ENCODE measurements around the gene PGA4.

Gene PGA4

GRCh38 chr11:61273178-61274078, 51.3 kb downstream of the PGA4 start:
- no peak overlapping the region for H3K27ac ChIP-seq
- DNase-seq (ENCODE audit: low read depth, low spot score): no peak

DNA sequence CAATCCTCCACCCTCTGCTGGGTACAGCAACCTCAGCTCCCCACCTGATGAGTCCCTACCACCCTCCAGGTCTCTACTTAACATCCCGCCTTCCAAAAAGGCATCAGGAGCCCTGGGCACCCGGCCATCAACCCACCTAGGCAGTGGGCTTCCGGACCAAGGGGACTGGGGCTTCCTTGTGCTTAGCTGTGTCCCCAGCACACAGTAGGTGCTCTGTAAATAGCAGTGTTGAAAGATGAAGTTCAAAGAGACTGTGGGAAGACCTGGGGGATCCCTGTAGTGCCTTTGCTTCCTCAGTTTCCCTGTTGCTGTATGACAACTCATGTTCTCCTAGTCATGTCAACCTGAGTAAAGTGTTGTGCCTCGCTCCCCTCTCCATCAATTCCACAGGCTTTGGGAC, 51.9 kb downstream of the PGA4 start:
- no peak for DNase-seq (ENCODE audit: low read depth, low spot score)
- no peak overlapping the region for H3K27ac ChIP-seq

DNA sequence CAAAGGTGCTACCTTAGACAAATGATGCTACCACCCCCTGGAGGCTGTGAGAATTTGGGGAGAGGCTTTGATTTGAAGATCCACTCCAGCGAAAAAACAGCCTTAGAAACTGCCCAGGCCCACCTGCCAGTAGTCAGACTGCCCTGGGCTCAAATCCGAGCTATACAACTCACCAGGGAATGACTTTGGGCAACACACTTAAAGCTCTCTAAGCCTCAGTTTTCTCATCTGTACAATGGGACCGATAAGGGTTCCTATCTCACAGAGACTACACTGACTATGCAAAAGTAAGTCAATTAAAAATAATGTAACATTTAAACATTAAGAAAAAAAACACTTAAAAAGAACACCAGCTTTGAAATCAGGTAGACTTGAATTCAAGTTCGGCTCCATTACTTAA, 53.0 kb downstream of the PGA4 start:
- no peak overlapping the region for H3K27ac ChIP-seq
- DNase-seq (ENCODE audit: low read depth, low spot score): no peak

DNA sequence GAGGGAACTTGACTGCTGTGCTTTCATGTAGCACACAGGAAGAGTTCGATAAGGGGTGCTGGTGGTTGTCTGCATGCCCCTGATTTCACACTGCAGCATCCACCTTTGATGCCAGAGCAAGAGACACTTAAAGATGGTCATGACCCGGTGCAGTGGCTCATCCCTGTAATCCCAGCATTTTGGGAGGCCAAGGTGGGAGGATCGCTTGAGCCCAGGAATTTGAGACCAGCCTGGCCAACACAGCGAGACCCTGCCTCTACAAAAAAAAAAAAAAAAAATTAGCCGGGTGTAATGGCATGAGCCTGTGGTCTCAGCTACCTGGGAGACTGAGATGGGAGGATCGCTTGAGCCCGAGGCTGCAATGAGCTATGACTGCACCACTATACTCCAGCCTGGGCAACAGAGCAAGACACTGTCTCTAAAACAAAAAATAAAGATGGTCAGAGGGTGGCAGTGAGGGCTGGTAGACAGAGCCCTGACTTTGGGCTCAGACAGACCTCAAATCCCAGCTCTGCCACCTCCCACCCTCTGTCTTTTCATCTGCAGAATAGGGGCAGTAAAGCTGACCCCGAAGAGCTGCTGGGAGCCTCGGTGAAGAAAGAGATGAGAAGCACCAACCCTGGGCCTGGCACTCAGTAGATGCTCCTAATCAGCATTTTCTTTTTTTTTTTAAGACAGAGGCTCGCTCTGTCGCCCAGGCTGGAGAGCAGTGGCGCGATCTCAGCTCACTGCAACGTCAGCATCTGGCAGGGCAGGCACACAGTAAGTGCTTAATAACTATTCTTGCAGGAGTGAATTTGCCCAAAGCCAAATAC, 55.2 kb downstream of the PGA4 start:
- no peak overlapping the region for H3K27ac ChIP-seq
- no peak for DNase-seq (ENCODE audit: low read depth, low spot score)

DNA sequence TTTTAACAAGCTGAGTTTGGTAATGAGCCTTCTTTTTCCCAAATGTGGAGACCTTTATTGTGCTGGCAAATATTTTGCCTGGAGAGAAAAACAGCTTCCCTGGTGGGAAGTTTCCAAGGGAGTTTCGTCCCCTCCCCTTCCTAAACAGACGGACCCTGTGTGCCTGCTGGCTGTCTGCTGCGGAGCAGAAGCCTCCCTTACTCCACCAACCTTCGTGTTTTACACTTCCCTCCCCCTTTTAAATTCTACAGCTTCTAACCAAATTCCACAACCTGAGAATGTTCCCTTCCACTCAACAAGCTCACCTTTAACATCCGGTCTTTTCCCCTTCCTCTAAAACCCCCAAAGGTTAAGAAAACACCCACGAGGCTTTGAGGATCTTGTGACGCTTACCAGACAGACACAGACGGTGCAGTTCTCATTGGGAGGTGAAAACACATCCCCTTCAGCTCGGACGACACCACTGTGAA, 55.9 kb downstream of the PGA4 start:
- no peak overlapping the region for H3K27ac ChIP-seq
- DNase-seq (ENCODE audit: low read depth, low spot score): no peak

- peak overlapping the region; percentile 62 for H3K27ac ChIP-seq
- peak; percentile 93 for DNase-seq (ENCODE audit: low read depth, low spot score)
Observed at GRCh38 chr11:61279934-61280659, 58.0 kb downstream of the PGA4 start.

DNA sequence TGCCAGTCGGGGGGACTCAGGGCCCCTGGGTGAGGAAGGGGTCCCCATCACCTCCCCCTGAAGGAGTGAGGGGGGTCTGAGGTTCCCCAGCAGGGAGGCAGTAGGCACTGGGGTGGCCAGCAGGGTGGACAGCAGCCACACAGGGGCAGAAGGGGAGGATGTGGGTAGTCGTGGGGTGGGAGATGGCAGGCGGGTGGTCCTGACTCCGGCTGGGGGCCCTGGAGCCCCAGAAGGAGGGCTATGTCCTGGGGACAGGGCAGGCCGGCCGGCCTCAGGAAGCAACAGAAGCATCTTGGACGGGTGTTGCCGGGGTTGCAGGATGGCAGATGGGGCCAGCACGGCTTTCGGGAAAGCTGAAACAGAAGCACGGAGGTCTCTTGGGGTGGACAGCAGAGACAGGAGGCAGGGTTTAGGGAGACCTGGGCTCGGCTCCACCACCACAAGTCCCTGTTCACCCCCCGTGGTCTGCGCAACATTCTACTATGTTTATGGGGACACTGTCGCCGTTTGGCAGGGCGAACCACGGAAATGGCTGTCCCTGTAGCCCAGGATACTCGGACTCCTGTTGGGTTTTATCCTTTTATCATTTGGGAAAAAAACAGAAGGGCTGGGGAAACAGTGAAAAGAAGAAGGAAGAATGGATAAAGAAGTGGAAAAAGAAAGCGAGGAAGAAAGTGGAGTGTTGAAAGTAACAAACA, 58.9 kb downstream of the PGA4 start:
- no peak for DNase-seq (ENCODE audit: low read depth, low spot score)
- no peak overlapping the region for H3K27ac ChIP-seq

Data from epithelial cell of prostate (primary cell).